Right lobe of liver (tissue), 4 donors: Measurements from ENCODE around the gene CPNE1.

Experiments used
- POLR2A ChIP-seq: fragments of 450-650 bp; IDR thresholded peaks from one replicate; pipeline ENCODE4 v1.6.1; 2017; ENCODE audit warnings: antibody characterized with exemption, mild to moderate bottlenecking
- TF ChIP-seq, protein P1 (sequence below), 4 donors: fragments of 200-600 bp in 3 of 4; fragments of 450-650 bp in 1 of 4; IDR thresholded peaks; one replicate each; pipeline versions ENCODE4 v1.5.1 to v1.8.0; 2016 to 2022; ENCODE audit warnings: antibody characterized with exemption in 4 of 4, mild to moderate bottlenecking in 2 of 4
- donor health status: DM: no; HTN: no; CAD: no.
- donor health status: DM: no; HTN: no; CAD: no.
- donor health status: DM: no; HTN: yes; CAD: no.

GRCh38 chr20:35699127-35699956 is 34.6 kb upstream of the CPNE1 start, which contains the start of the genes NFS1 and ROMO1:
- TF ChIP-seq, protein P1, sequence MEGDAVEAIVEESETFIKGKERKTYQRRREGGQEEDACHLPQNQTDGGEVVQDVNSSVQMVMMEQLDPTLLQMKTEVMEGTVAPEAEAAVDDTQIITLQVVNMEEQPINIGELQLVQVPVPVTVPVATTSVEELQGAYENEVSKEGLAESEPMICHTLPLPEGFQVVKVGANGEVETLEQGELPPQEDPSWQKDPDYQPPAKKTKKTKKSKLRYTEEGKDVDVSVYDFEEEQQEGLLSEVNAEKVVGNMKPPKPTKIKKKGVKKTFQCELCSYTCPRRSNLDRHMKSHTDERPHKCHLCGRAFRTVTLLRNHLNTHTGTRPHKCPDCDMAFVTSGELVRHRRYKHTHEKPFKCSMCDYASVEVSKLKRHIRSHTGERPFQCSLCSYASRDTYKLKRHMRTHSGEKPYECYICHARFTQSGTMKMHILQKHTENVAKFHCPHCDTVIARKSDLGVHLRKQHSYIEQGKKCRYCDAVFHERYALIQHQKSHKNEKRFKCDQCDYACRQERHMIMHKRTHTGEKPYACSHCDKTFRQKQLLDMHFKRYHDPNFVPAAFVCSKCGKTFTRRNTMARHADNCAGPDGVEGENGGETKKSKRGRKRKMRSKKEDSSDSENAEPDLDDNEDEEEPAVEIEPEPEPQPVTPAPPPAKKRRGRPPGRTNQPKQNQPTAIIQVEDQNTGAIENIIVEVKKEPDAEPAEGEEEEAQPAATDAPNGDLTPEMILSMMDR (IDR thresholded peaks at IDR 0.05) = peak; percentile 6 to 37 (median 22)
- peak; percentile 59 for TF ChIP-seq POLR2A
